Posterior vena cava (tissue), 2 donors: ENCODE data around the gene TNFAIP8L3. TPM values are rescaled to one million over a fixed set of nuclear protein-coding genes. Genes with fewer than 3 reads are reported as not detected.

ENCODE experiments used
- DNase-seq: peaks from one replicate; pipeline ENCODE4 v3.0.0-alpha.2; 2020; ENCODE audit warnings: low spot score
- intact Hi-C, 2 donors: fragments of 100-400 bp; cut with DNase I; formaldehyde crosslinking; loops; one replicate each; pipeline versions ENCODE4 v1.14.1 to v1.14.2; 2022 to 2023
- total RNA-seq, 2 donors: library from RNA; stranded (reverse); fragmentation: NEBNext Ultra II Directional; extraction: Animal tissue kit (Norgen Biotek cat#: 25700); gene quantifications; one replicate each; pipeline ENCODE4 v1.2.1, GENCODE V29; 2021
- donor health status: DM: yes; HTN: yes; CAD: no.
- donor health status: DM: yes; HTN: yes; CAD: no.

Gene TNFAIP8L3
- total RNA-seq, 2 donors from 2014 or later = 57.0 to 151 TPM

GRCh38 chr15:51030649-51031316, 63.9 kb downstream of the TNFAIP8L3 start:
- intact Hi-C loops = no loop called here
- DNase-seq = no peak

DNA sequence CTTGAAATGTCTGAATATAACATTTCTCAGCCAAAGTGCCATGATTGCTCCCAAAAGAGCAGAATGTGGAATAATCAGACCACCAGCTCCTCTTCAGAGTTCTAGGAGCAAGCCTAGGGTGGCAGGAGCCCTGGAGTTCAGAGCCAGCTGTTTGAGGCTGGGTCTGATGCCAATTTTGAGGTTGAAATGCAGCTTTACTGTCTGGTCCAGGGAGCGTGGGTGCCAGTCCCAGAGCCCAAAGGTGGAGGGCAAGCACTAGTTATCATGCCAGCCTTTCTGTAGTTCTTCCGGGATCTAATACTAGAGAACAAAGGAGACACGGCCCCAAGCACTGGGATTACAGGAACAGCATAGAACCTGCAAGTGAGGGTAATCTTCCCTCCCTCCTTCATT, 69.3 kb downstream of the TNFAIP8L3 start:
- DNase-seq = no peak
- intact Hi-C loops = no loop called here

- DNase-seq = no peak
- intact Hi-C loops = no loop called here
These were observed 69.8 kb downstream of the TNFAIP8L3 start for GRCh38 chr15:51024735-51025453.

DNA sequence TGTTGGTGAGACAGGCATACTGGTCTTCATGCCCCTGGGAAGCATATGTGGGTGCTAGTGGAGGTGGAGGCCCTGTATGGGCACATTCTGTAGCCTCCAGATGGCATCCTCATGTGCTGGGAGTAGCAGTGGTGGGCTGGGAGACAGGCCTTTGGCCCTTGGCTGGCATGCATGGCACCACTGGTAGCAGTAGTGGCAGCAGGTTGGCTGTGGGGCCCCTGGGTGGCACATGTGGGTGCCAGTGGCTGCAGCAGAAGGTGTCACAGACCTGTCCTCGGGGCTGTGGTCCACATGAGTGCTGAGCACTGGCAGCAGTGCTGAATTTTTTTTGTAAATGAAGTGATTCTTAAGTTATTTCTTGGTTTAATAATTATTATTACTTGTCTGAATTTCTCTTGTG, 71.2 kb downstream of the TNFAIP8L3 start:
- DNase-seq = no peak
- intact Hi-C loops = no loop called here

DNA sequence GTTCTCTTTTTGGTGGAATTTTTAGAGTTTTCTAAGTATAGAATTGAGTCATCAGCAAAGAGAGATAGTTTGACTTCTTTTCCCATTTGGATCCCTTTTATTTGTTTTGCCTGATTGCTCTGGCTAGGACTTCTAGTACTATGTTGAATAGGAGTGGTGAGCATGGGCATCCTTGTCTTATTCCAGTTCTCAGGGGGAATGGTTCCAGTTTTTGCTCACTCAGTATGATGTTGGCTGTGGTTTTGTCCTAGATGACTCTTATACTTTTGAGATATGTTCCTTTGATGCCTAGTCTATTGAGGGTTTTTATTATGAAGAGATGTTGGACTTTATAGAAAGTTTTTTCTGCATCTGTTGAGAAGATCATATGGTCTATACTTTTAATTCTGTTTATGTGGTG, 72.5 kb downstream of the TNFAIP8L3 start:
- DNase-seq = no peak
- intact Hi-C loops = no loop called here

DNA sequence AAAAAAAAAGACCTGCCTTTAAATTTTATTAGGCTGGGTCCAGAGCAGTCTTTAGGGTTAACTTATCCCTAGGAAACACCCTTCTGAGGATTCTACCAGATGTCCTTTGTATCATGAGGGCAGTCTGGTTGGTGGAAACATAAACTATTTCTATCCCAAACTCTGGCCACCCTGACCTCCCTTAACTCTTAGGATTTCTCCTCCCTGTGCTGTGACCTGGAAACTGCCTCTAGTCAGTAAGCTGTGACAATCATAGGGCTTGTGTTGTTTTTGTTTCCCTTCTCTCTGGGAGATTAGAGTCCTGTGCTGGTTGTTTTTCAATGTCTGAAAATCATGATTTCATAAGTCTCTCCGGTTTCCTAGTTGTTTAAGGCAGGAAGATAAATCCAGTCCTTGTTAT, 78.1 kb downstream of the TNFAIP8L3 start:
- intact Hi-C loops = no loop called here
- no peak for DNase-seq

DNA sequence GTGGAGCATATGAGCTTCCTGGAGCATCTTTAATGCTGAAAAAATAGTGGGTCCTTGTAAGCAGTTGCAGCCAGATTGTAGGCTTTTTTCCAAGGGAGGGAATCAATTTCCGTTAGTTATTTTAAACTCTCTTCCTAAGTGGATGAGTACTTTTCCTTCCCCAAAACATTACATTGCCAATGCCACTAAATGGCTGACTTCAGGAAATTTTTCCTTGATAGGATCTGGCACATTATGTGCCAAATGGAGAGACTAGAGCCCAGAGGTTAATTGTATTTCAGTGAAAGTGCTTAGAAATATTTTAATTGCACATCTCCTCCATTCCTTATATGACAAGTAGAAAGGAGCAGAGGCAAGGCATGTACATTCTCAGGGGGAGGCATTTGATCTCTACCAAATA, 83.5 kb downstream of the TNFAIP8L3 start:
- DNase-seq = no peak
- intact Hi-C loops = no loop called here

GRCh38 chr15:51007131-51007666, 87.5 kb downstream of the TNFAIP8L3 start:
- no peak for DNase-seq
- intact Hi-C loops = no loop called here

Other genes with a start within 250 kb of the TNFAIP8L3 start
- 10 to 100 TPM; 11.5 to 18.6 TPM for gene AP4E1, start 186.2 kb downstream of the TNFAIP8L3 start, total RNA-seq
- 1 to 10 TPM; 1.8 to 2.7 TPM for gene CYP19A1, start 243.7 kb upstream of the TNFAIP8L3 start, total RNA-seq
- 10 to 100 TPM in 1 of 2 donors, 1 to 10 TPM in 1; 8.1 to 10.1 TPM for gene GLDN, start 246.7 kb upstream of the TNFAIP8L3 start, total RNA-seq